ENCODE measurements around the gene LTB4R.

DNA sequence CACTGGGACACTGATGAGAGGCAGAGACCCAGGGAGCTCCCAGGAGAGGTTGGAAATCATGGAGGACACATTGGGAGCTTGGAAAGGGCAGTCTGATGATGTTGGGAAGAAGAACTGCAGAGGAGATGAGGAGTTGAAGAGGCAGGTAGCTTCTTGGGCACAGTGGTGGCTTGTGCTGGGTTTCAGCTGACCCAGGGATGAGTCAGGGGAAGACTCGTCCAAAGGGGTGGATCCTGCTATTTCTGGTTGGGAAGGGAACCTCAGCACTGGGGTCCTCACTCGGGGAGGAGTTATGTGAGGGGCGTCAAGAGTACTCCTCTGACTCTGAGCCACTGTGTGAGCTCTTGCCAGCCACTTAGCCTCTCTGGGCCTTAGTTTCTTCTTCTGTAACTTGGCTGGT, 12.0 kb downstream of the LTB4R start:
- TF ChIP-seq, protein P1, sequence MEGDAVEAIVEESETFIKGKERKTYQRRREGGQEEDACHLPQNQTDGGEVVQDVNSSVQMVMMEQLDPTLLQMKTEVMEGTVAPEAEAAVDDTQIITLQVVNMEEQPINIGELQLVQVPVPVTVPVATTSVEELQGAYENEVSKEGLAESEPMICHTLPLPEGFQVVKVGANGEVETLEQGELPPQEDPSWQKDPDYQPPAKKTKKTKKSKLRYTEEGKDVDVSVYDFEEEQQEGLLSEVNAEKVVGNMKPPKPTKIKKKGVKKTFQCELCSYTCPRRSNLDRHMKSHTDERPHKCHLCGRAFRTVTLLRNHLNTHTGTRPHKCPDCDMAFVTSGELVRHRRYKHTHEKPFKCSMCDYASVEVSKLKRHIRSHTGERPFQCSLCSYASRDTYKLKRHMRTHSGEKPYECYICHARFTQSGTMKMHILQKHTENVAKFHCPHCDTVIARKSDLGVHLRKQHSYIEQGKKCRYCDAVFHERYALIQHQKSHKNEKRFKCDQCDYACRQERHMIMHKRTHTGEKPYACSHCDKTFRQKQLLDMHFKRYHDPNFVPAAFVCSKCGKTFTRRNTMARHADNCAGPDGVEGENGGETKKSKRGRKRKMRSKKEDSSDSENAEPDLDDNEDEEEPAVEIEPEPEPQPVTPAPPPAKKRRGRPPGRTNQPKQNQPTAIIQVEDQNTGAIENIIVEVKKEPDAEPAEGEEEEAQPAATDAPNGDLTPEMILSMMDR (IDR thresholded peaks at IDR 0.05): no peak
- TF ChIP-seq POLR2AphosphoS5 (IDR thresholded peaks at IDR 0.05) (no peak), POLR2A (IDR thresholded peaks at IDR 0.05) (no peak)

Data from prostate gland (tissue), 2 donors.